Measurements from ENCODE around the gene NEMP2. TPM values are rescaled to one million over a fixed set of nuclear protein-coding genes. Genes with fewer than 3 reads are reported as not detected.

NEMP2 gene
- polyA plus RNA-seq, 1 donor (not counting 4 experiments of a cell fraction or from before 2014, with no cell fraction given): 2.1 TPM

DNA sequence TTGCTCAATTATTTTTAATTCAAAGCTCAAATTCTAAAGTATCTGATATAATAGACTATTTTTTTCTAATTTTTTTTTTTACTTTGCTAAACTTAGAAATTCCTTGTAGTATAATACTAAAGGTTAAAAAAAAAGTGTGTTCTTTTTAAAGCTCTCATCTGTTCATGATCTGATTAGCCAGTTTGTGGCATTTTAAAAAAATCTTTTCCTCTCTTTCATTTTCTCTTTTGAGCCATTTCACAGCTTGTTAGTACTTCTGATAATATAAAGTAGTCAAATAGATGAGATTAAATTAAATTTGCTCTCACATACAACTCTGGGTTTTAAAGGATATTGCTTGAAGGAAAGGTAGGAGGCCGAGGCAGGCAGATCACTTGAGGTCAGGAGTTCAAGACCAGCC lies 40.7 kb upstream of the NEMP2 start:
- Histone ChIP-seq H3K27ac (ENCODE audit: control insufficient read depth, insufficient read depth, low read length) (peak overlapping the region; percentile 3), H3K9me1 (ENCODE audit: control insufficient read depth, extremely low read depth, insufficient read depth, low read length) (no peaks in the 10 kb centered on the region), H3K36me3 (ENCODE audit: control insufficient read depth in 2 of 2, extremely low read depth in 1 of 2, insufficient read depth in 2 of 2, low read length in 2 of 2) (no peaks in the 10 kb centered on the region), H3K79me2 (ENCODE audit: control insufficient read depth, insufficient read depth, low read length) (no peaks in the 10 kb centered on the region), H3K4me1 (ENCODE audit: control insufficient read depth, extremely low read depth, insufficient read depth, low read length) (peaks cover 74% of the 10 kb centered on the region), H3K4me3 (ENCODE audit: control insufficient read depth in 2 of 3, extremely low read depth in 1 of 3, insufficient read depth in 2 of 3, low read depth in 1 of 3, low read length in 3 of 3) (no peak overlapping the region), H4K20me1 (ENCODE audit: control insufficient read depth, extremely low read depth, insufficient read depth, low read length) (no peaks in the 10 kb centered on the region), H3K4me2 (ENCODE audit: control insufficient read depth, extremely low read depth, insufficient read depth, low read depth, low read length) (no peak overlapping the region), H3K9me3 (ENCODE audit: control insufficient read depth, low read depth, low read length) (no peaks in the 10 kb centered on the region), H3K27me3 (ENCODE audit: control insufficient read depth, extremely low read depth, insufficient read depth, low read length) (no peaks in the 10 kb centered on the region), H2AFZ (ENCODE audit: control insufficient read depth, low read length) (no peak overlapping the region), H3K9ac (ENCODE audit: control insufficient read depth, extremely low read depth, insufficient read depth, low read length) (no peak overlapping the region)
- dilution Hi-C loops (cut with MboI; ENCODE audit: extremely low pct_ligation_motif_present, low sequenced_read_pairs): no loop called here
- DNase-seq (ENCODE audit: low read depth, low spot score) (no peak), FAIRE-seq (no peak)
- no peak for TF ChIP-seq EZH2 (IDR thresholded peaks at IDR 0.05; ENCODE audit: low read length)
- TF ChIP-seq, protein P1, sequence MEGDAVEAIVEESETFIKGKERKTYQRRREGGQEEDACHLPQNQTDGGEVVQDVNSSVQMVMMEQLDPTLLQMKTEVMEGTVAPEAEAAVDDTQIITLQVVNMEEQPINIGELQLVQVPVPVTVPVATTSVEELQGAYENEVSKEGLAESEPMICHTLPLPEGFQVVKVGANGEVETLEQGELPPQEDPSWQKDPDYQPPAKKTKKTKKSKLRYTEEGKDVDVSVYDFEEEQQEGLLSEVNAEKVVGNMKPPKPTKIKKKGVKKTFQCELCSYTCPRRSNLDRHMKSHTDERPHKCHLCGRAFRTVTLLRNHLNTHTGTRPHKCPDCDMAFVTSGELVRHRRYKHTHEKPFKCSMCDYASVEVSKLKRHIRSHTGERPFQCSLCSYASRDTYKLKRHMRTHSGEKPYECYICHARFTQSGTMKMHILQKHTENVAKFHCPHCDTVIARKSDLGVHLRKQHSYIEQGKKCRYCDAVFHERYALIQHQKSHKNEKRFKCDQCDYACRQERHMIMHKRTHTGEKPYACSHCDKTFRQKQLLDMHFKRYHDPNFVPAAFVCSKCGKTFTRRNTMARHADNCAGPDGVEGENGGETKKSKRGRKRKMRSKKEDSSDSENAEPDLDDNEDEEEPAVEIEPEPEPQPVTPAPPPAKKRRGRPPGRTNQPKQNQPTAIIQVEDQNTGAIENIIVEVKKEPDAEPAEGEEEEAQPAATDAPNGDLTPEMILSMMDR (optimal IDR thresholded peaks at IDR 0.05 in 1 of 3, IDR thresholded peaks at IDR 0.05 in 1 of 3, conservative IDR thresholded peaks at IDR 0.05 in 1 of 3; ENCODE audit: extremely low read depth in 1 of 3, insufficient read depth in 2 of 3, low read length in 3 of 3): no peak

DNA sequence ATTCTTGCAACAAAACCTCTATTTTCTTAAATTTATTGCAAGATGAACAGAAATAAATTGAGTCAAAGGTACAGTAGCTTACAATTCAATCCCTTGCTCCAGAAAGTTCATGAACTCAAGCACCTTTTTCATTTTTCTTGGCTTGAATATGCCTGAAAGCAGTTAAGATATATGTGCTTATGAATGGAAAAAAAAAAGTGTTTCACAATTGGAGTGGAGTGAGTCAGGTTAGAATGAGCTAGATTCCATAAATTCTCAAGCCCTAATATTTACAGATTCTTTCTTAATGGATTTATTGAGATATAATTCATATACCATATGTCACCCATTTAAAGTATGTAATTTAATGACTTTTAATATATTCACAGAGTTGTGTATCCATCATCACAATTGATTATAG lies 39.6 kb upstream of the NEMP2 start:
- no peak for TF ChIP-seq EZH2 (IDR thresholded peaks at IDR 0.05; ENCODE audit: low read length)
- TF ChIP-seq, protein P1 (optimal IDR thresholded peaks at IDR 0.05 in 1 of 3, IDR thresholded peaks at IDR 0.05 in 1 of 3, conservative IDR thresholded peaks at IDR 0.05 in 1 of 3; ENCODE audit: extremely low read depth in 1 of 3, insufficient read depth in 2 of 3, low read length in 3 of 3): no peak
- no peaks in the 10 kb centered on the region for H3K27me3 ChIP-seq (ENCODE audit: control insufficient read depth, extremely low read depth, insufficient read depth, low read length)
- H3K4me2 ChIP-seq (ENCODE audit: control insufficient read depth, extremely low read depth, insufficient read depth, low read depth, low read length): no peak overlapping the region
- no peaks in the 10 kb centered on the region for H4K20me1 ChIP-seq (ENCODE audit: control insufficient read depth, extremely low read depth, insufficient read depth, low read length)
- no peak overlapping the region for H3K27ac ChIP-seq (ENCODE audit: control insufficient read depth, insufficient read depth, low read length)
- no peaks in the 10 kb centered on the region for H3K79me2 ChIP-seq (ENCODE audit: control insufficient read depth, insufficient read depth, low read length)
- H3K4me1 ChIP-seq (ENCODE audit: control insufficient read depth, extremely low read depth, insufficient read depth, low read length): peaks cover 69% of the 10 kb centered on the region
- H2AFZ ChIP-seq (ENCODE audit: control insufficient read depth, low read length): no peak overlapping the region
- dilution Hi-C loops (cut with MboI; ENCODE audit: extremely low pct_ligation_motif_present, low sequenced_read_pairs): no loop called here
- FAIRE-seq: no peak
- H3K4me3 ChIP-seq (ENCODE audit: control insufficient read depth in 2 of 3, extremely low read depth in 1 of 3, insufficient read depth in 2 of 3, low read depth in 1 of 3, low read length in 3 of 3): no peak overlapping the region
- no peaks in the 10 kb centered on the region for H3K9me1 ChIP-seq (ENCODE audit: control insufficient read depth, extremely low read depth, insufficient read depth, low read length)
- no peaks in the 10 kb centered on the region for H3K36me3 ChIP-seq (ENCODE audit: control insufficient read depth in 2 of 2, extremely low read depth in 1 of 2, insufficient read depth in 2 of 2, low read length in 2 of 2)
- no peak for DNase-seq (ENCODE audit: low read depth, low spot score)
- H3K9ac ChIP-seq (ENCODE audit: control insufficient read depth, extremely low read depth, insufficient read depth, low read length): no peak overlapping the region
- no peaks in the 10 kb centered on the region for H3K9me3 ChIP-seq (ENCODE audit: control insufficient read depth, low read depth, low read length)
